HG03521 (cell line): ENCODE data around the gene PASK.

Experiments
- ATAC-seq: cut with Tn5 transposase; IDR thresholded peaks from one replicate; pipeline ENCODE4 v1.9.1; 2021; ENCODE audit warnings: mild to moderate bottlenecking, moderate library complexity; ENCODE audit not compliant: unreplicated experiment

PASK gene

GRCh38 chr2:241129086-241129871 is 20.0 kb downstream of the PASK start:
- no peak for ATAC-seq

GRCh38 chr2:241128266-241128665 is 21.0 kb downstream of the PASK start:
- no peak for ATAC-seq

- ATAC-seq: no peak
Observed at GRCh38 chr2:241126771-241127202, 22.5 kb downstream of the PASK start.

GRCh38 chr2:241126201-241126611 is 23.1 kb downstream of the PASK start:
- no peak for ATAC-seq

- ATAC-seq: no peak
Observed at GRCh38 chr2:241125626-241126025, 23.6 kb downstream of the PASK start.

- no peak for ATAC-seq
Observed at GRCh38 chr2:241123816-241124536, 25.3 kb downstream of the PASK start.

- ATAC-seq: no peak
Observed at GRCh38 chr2:241122376-241123002, 26.8 kb downstream of the PASK start.

- no peak for ATAC-seq
Observed at GRCh38 chr2:241121008-241121407, 28.3 kb downstream of the PASK start.

- ATAC-seq: no peak
Observed at GRCh38 chr2:241120440-241120839, 28.8 kb downstream of the PASK start.

GRCh38 chr2:241118737-241119505 is 30.4 kb downstream of the PASK start:
- ATAC-seq: no peak

- ATAC-seq: no peak
Observed at GRCh38 chr2:241116606-241117560, 32.4 kb downstream of the PASK start.

GRCh38 chr2:241115361-241115760 is 33.9 kb downstream of the PASK start:
- no peak for ATAC-seq

- no peak for ATAC-seq
Observed at GRCh38 chr2:241114836-241115235, 34.4 kb downstream of the PASK start.

- no peak for ATAC-seq
Observed at GRCh38 chr2:241112592-241112991, 36.7 kb downstream of the PASK start.

GRCh38 chr2:241112046-241112445 is 37.2 kb downstream of the PASK start:
- no peak for ATAC-seq

- ATAC-seq: no peak
Observed at GRCh38 chr2:241111440-241111805, 37.8 kb downstream of the PASK start.

- ATAC-seq: no peak
Observed at GRCh38 chr2:241110607-241111439, 38.4 kb downstream of the PASK start.

- ATAC-seq: no peak
Observed at GRCh38 chr2:241110089-241110606, 39.1 kb downstream of the PASK start.
